Breast epithelium (tissue), 4 donors: ENCODE measurements around the gene CARS1. TPM values are rescaled to one million over a fixed set of nuclear protein-coding genes. Genes with fewer than 3 reads are reported as not detected.

ENCODE experiments used
- DNase-seq, 2 donors: peaks; one replicate each; pipeline ENCODE4 v3.0.0-alpha.2; 2019; ENCODE audit warnings: low spot score in 2 of 2
- H3K27ac ChIP-seq, 2 donors: fragments of 200-600 bp; sonication (generic) in 1 of 2; one replicate each; pipeline ENCODE4 v1.5.1; 2016 to 2019; ENCODE audit warnings: mild to moderate bottlenecking in 1 of 2
- H3K27me3 ChIP-seq, 2 donors: fragments of 200-600 bp; sonication (generic) in 1 of 2; one replicate each; pipeline versions ENCODE4 v1.5.1 to v1.6.0; 2017 to 2019; ENCODE audit warnings: control low read depth in 1 of 2, mild to moderate bottlenecking in 1 of 2
- H3K36me3 ChIP-seq: fragments of 200-600 bp; one replicate; pipeline ENCODE4 v1.5.1; 2019
- H3K4me1 ChIP-seq, 2 donors: fragments of 200-600 bp; sonication (generic); one replicate each; pipeline ENCODE4 v1.5.1; 2016 to 2019; ENCODE audit warnings: control low read depth in 1 of 2
- H3K4me3 ChIP-seq, 3 donors: fragments of 200-600 bp; sonication (generic); 1 replicate in 2 of 3; 2 replicates in 1 of 3; pipeline ENCODE4 v1.5.1; 2016 to 2019; ENCODE audit warnings: mild to moderate bottlenecking in 3 of 3, moderate library complexity in 2 of 3
- H3K9me3 ChIP-seq, 2 donors: fragments of 200-600 bp; sonication (generic) in 1 of 2; one replicate each; pipeline ENCODE4 v1.5.1; 2016 to 2019; ENCODE audit warnings: control low read depth in 1 of 2
- POLR2A ChIP-seq: fragments of 450-650 bp; IDR thresholded peaks from one replicate; pipeline ENCODE4 v1.6.1; 2016; ENCODE audit warnings: antibody characterized with exemption, mild to moderate bottlenecking, moderate library complexity
- POLR2AphosphoS5 ChIP-seq, 3 donors: sonication (generic); formaldehyde crosslinking; IDR thresholded peaks; one replicate each; pipeline ENCODE4 v1.6.1; 2017; ENCODE audit warnings: antibody characterized with exemption in 3 of 3
- intact Hi-C: fragments of 100-400 bp; cut with DNase I; formaldehyde crosslinking; loops from one replicate; pipeline ENCODE4 v1.15.1; 2023; ENCODE audit warnings: low total_unique reads
- total RNA-seq, 3 donors: library from RNA; depleted of rRNA; stranded (reverse); fragments of >200 nt; gene quantifications; one replicate each; pipeline ENCODE4 v1.1.0, GENCODE V29; 2016
- TF ChIP-seq, protein P1 (sequence below), 3 donors: fragments of 450-650 bp; IDR thresholded peaks; one replicate each; pipeline ENCODE4 v1.5.1; 2016 to 2017; ENCODE audit warnings: antibody characterized with exemption in 3 of 3, mild to moderate bottlenecking in 3 of 3, moderate library complexity in 3 of 3

Gene CARS1
- total RNA-seq, 3 donors from 2014 or later = 30.1 to 42.6 (median 40.7) TPM

DNA sequence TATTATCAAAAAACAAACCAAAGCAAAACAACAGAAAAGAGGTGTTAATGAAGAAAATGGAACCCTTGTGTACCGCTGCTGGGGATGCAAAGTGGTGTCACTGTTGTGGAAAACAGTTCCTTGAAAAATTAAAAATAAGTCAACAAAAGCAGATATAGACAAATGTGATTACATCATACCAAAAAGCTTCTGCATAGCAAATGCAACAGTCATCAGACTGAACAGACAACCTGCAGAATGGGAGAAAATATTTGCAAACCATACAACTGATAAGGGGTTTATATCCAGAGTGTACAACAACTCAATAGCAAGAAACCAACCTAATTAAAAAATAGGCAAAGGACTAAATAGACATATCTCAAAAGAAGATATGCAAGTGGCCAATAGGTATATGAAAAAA is 22.9 kb upstream of the CARS1 start:
- H3K36me3 ChIP-seq = no peaks in the 10 kb centered on the region
- TF ChIP-seq POLR2AphosphoS5 (IDR thresholded peaks at IDR 0.05) = no peak
- TF ChIP-seq, protein P1, sequence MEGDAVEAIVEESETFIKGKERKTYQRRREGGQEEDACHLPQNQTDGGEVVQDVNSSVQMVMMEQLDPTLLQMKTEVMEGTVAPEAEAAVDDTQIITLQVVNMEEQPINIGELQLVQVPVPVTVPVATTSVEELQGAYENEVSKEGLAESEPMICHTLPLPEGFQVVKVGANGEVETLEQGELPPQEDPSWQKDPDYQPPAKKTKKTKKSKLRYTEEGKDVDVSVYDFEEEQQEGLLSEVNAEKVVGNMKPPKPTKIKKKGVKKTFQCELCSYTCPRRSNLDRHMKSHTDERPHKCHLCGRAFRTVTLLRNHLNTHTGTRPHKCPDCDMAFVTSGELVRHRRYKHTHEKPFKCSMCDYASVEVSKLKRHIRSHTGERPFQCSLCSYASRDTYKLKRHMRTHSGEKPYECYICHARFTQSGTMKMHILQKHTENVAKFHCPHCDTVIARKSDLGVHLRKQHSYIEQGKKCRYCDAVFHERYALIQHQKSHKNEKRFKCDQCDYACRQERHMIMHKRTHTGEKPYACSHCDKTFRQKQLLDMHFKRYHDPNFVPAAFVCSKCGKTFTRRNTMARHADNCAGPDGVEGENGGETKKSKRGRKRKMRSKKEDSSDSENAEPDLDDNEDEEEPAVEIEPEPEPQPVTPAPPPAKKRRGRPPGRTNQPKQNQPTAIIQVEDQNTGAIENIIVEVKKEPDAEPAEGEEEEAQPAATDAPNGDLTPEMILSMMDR (IDR thresholded peaks at IDR 0.05) = no peak
- intact Hi-C loops = no loop called here

DNA sequence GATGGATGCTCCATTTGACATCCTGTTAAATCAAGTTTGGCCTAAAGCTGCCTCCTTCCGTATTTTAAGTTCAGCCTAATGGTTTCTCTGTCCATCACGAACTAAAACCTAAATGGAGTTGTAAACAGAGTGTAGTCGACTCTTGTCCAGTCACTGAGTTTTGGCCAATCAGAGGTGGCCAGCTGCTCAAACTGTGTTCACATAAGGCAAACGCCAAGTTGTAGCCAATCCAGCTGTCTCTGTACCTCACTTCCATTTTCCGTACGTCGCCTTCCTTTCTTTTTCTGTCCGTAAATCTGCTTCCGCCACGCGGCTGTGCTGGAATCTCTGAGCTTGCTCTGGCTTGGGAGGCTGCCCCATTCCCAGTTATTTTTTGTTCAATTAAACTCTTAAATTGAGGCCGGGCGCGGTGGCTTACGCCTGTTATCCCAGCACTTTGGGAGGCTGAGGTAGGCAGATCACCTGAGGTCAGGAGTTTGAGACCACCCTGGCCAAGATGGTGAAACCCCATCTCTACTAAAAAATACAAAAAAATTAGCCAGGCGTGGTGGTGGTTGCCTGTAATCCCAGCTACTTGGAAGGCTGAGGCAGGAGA is 20.7 kb upstream of the CARS1 start:
- Histone ChIP-seq H3K9me3 (no peaks in the 10 kb centered on the region), H3K36me3 (no peaks in the 10 kb centered on the region), H3K4me3 (no peak overlapping the region), H3K4me1 (no peaks in the 10 kb centered on the region), H3K27ac (no peak overlapping the region), H3K27me3 (no peaks in the 10 kb centered on the region)
- TF ChIP-seq POLR2A = no peak
- TF ChIP-seq POLR2AphosphoS5 (IDR thresholded peaks at IDR 0.05) = no peak
- TF ChIP-seq, protein P1 (IDR thresholded peaks at IDR 0.05) = no peak
- DNase-seq = no peak
- intact Hi-C loops = no loop called here

More for the DNA sequence above, 22.9 kb upstream of the CARS1 start:
- no peak overlapping the region for H3K4me3 ChIP-seq
- H3K4me1 ChIP-seq = no peaks in the 10 kb centered on the region
- H3K27me3 ChIP-seq = no peaks in the 10 kb centered on the region
- no peak overlapping the region for H3K27ac ChIP-seq
- no peaks in the 10 kb centered on the region for H3K9me3 ChIP-seq
- no peak for DNase-seq

DNA sequence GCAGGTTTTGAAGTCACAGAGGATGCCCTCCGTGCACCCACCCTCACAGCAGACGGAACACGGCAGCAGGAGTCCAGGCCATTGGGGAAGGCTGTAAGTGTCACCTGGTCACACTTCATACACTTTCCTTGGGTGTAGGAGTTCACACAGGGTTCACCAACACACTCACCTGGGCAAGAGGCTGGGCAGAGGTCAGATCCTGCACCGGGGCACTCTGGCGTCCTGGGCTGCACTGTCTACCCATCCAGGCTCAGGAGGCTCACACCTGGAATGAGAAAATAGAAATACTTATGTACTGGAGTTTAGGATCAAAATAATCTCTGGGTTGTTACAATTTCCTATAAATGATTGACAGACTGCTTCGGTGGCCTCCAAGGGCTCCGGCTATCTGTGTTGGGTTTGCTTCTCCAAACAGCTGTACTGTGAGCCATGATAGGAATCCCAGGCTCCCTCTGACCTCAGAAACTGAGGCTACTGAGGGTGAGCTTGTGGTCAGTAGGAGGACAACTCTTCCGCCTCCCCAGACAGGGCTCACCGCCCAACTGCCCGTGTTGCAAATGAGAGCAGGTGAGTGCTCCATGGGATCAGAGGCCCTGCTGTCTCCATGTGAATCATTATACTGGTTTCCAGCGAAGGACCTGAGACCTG is 20.1 kb upstream of the CARS1 start:
- Histone ChIP-seq H3K27ac (no peak overlapping the region), H3K4me3 (no peak overlapping the region), H3K36me3 (no peaks in the 10 kb centered on the region), H3K9me3 (no peaks in the 10 kb centered on the region), H3K4me1 (no peaks in the 10 kb centered on the region), H3K27me3 (no peaks in the 10 kb centered on the region)
- no peak for DNase-seq
- TF ChIP-seq, protein P1 (IDR thresholded peaks at IDR 0.05) = no peak
- intact Hi-C loops = no loop called here

DNA sequence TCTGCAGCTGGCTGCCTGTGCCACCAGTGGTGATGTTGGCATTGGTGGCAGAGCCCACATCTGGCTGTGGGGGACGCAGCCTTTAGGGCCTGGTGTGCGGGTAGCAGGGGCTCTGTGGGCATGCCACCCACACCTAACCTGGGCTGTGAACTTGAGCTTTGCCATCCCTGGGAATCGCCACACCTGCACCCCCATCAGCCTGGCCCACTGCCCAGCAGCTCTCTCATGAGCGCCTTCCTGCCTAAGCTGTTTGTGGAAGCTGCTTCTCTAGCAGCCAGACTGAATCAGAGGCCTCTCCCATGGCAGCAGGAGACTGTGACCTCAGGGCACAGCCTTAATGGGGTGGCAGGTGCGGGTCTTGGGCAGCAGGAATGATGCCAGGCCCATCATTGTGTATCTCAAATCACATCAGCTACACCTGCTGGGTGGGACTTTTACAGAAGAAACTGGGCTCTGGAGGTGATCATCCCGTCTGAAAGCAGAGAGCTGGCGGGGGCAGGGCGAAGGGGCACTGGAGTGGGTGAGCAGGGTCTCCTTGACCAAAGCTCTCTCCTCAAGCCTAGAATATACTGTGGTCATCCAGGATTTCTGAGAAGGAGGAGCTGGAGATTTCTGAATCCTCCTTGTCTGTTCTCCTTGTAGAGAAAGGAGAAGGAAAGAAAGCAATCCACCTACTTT is 17.8 kb upstream of the CARS1 start:
- no peak overlapping the region for H3K27ac ChIP-seq
- H3K4me1 ChIP-seq = no peaks in the 10 kb centered on the region
- H3K27me3 ChIP-seq = no peaks in the 10 kb centered on the region
- no peak overlapping the region for H3K4me3 ChIP-seq
- no peaks in the 10 kb centered on the region for H3K36me3 ChIP-seq
- TF ChIP-seq POLR2AphosphoS5 (IDR thresholded peaks at IDR 0.05) (no peak), POLR2A (no peak)
- TF ChIP-seq, protein P1 (IDR thresholded peaks at IDR 0.05) = no peak
- intact Hi-C loops = no loop called here
- DNase-seq = no peak
- H3K9me3 ChIP-seq = no peaks in the 10 kb centered on the region

DNA sequence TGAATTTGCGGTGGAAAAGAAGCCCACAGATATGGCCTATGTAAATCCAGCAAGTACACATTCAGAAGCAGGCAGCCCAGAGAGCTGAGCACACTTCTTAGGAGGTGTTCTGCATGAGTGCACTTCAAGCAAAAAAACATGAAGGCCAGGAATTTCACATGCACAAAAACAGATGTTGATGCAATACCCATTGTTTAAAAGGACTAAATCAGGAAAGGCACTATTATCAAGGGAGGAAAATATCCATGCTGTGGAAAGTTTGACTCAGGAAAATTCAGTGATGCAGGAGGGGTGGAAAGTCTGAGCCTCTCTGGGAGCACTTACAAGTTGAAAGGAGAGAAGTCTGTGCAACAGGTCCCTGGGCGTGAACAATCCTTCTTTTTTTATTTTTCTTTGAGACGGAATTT is 15.8 kb upstream of the CARS1 start:
- Histone ChIP-seq H3K9me3 (no peaks in the 10 kb centered on the region), H3K27ac (peak overlapping the region in 1 of 2 donors; percentile 44), H3K27me3 (no peaks in the 10 kb centered on the region), H3K4me1 (no peaks in the 10 kb centered on the region), H3K4me3 (no peak overlapping the region), H3K36me3 (no peaks in the 10 kb centered on the region)
- intact Hi-C loops = no loop called here
- DNase-seq = no peak
- TF ChIP-seq POLR2AphosphoS5 (IDR thresholded peaks at IDR 0.05) = peak in 2 of 3 donors; percentile 10 to 62
- TF ChIP-seq, protein P1 (IDR thresholded peaks at IDR 0.05) = no peak
